Mucosa of gallbladder (tissue), 1 donor: Measurements from ENCODE around the gene TM9SF4. TPM values are rescaled to one million over a fixed set of nuclear protein-coding genes. Genes with fewer than 3 reads are reported as not detected.
"Not testable (repeated sequence)": the region's sequence is repeated elsewhere in the genome, so short reads cannot be mapped to it uniquely, and the experiment has no call there.

Experiments
- DNase-seq: peaks from one replicate; pipeline ENCODE4 v3.0.0-alpha.2; 2020; ENCODE audit warnings: low spot score
- total RNA-seq: library from RNA; stranded (reverse); gene quantifications from one replicate; pipeline ENCODE4 v1.2.1, GENCODE V29; 2021
- donor health status: DM: no; HTN: no; CAD: no.

The TM9SF4 gene
- total RNA-seq, 1 donor from 2014 or later: 60.7 TPM

GRCh38 chr20:32091888-32092346 lies 17.6 kb upstream of the TM9SF4 start:
- peak; percentile 80 for DNase-seq

DNA sequence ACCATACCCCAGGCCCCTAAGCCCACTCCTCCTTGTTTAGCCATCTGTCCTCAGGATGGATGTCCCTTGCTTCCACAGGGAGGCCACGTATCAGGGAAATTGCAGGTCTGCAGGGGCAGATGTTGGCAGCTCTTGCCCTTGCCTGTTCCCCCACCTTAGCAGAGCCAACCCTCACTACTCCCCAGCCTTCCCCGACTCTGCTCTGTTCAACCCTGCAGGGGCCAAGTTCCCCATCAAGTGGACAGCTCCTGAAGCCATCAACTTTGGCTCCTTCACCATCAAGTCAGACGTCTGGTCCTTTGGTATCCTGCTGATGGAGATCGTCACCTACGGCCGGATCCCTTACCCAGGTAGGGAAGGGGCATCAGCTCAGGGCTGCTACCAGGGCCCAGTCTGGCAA lies 10.7 kb upstream of the TM9SF4 start:
- DNase-seq: no peak

DNA sequence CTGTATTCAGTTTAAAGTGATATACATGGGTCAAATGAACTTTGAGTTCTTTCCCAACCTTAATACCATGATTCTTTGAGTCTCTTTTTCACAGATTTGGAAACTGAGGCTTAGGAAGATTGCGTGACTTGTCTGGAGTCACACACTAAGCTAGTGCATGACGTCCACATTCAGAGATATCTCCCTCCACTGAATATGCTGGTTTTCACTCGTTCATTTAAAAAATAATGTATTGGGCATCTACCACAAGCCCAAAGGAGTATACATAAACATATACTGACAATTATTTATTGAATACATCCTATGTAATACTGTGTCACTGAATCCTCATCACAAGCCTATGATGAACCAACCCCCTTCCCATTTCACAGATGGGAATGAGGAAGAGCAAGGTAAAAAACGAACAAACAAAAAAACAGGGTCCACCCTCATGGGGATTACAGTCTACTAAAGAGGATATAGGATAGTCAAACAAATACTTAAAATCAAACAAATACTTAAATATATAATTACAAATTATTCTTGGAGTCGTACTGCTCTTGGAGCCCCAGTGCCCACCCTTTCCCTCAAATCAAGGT lies 611 bp upstream of the TM9SF4 start:
- no peak for DNase-seq

DNA sequence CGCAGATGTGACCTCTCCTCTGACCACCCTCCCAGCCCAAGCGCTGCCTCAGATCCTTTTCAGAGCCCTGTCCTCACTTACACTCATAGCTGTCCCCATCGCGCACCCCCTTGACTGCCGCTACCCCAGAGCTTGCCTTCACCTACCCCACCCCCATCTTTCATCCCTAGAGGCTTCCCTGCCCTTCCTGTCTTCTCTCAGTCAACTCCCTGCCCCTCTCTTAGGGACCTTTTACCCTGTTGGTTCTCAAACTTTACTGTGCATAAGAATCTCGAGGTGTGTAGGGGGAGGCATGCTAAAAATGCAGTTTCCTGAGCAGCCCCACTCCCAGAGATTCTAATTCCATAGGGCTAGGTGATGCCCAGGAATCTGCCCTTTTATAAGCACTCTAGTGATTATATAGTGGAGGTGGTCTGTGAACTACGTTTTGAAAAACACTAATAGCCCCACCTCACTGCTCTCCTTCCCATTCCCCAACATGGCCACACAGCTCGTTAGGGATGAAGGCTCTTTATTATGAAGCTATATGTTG lies 725 bp downstream of the TM9SF4 start:
- no peak for DNase-seq

- DNase-seq: no peak
These were observed 1.2 kb downstream of the TM9SF4 start for GRCh38 chr20:32110727-32111126.

GRCh38 chr20:32111156-32111686 lies 1.7 kb downstream of the TM9SF4 start:
- DNase-seq: no peak

DNA sequence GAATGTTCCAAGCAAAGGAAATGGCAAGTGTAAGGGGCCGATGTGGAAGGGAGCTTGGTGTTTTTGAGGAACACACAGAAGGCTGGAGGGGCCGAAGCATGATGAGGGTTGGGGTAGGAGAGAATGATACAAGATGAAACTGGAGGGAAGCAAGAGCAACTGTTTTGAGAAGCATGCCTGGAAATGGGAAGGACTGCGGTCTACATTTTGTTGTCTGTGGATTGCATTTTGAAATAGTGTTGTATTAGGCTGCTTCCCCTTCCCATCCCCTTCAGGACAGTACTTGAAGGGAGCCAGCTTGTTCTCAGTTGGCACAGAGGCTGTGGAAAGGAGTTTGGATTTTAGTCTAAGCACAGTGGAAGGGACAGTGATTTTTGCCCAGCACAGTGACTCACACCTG lies 2.2 kb downstream of the TM9SF4 start:
- DNase-seq: no peak

- no peak for DNase-seq
These were observed 3.3 kb downstream of the TM9SF4 start for GRCh38 chr20:32112841-32113240.

DNA sequence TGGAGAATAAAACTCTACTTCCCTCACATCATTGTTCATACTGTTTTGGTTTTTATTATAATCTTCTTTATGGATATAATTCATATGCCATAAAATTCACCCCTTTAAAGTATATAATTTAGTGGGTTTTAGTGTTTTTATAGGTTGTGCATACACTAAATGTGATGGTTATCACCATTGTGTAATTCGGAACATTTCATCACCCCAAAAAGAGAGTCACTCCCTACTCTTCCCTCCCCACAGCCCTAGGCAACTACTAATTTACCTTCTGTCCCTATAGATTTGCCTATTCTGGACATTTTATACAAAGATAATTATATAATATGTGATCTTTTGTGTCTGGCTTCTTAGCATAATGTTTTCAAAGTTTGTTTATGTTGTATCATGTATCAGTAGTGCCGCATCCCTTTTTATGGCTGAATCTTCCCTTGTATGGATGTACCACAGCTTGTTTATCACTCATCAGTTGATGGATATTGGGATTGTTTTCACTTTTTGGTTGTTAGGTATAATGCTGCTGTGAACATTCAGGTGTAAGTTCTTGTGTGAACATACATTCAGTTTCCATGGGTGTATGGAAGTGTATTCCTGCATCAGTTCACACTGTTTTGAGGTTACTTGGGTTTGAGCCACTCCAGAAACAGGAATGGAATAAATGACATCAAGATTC lies 4.2 kb downstream of the TM9SF4 start:
- no peak for DNase-seq

GRCh38 chr20:32114305-32114960 lies 4.9 kb downstream of the TM9SF4 start:
- DNase-seq: no peak

GRCh38 chr20:32115211-32115767 lies 5.8 kb downstream of the TM9SF4 start:
- DNase-seq: no peak

DNA sequence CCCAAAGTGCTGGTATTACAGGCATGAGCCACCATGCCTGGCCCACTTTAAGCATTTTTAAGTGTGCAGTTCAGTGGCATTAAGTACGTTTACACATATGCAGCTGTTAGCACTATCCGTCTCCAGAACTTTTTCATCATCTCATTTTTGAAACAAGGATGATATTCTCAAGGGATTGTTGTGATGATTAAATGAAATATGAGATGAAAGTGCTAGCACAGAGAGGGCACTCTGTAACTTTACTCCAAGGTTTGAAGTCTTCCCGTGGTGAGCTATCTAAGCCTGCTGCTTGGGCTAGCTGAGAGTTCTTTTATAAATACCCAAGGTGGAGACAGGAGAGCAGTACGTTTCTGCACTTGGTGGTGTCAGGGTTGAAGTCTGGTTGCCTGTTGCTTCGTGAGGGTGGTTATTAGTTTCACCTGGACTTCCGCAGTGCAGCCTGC lies 6.6 kb downstream of the TM9SF4 start:
- no peak for DNase-seq

- DNase-seq: not testable (repeated sequence)
These were observed 7.3 kb downstream of the TM9SF4 start for GRCh38 chr20:32116796-32117195.

DNA sequence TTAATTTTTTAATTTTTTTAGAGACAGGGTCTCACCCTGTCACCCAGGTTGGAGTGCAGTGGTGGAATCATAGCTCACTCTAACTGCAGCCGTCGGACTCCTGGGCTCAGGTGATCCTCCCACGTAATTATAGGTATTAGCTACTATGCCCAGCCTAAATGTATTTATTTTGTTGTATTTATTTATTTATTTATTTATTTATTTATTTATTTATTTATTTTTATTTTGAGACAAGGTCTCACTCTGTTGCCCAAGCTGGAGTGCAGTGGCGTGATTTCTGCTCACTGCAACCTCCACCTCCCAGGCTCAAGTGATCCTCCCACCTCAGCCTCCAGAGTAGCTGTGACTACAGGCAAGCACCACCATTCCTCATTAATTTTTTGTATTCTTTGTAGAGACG lies 8.9 kb downstream of the TM9SF4 start:
- not testable (repeated sequence) for DNase-seq

GRCh38 chr20:32119734-32120133 lies 10.2 kb downstream of the TM9SF4 start:
- no peak for DNase-seq

- DNase-seq: not testable (repeated sequence)
These were observed 12.4 kb downstream of the TM9SF4 start for GRCh38 chr20:32121908-32122307.

DNA sequence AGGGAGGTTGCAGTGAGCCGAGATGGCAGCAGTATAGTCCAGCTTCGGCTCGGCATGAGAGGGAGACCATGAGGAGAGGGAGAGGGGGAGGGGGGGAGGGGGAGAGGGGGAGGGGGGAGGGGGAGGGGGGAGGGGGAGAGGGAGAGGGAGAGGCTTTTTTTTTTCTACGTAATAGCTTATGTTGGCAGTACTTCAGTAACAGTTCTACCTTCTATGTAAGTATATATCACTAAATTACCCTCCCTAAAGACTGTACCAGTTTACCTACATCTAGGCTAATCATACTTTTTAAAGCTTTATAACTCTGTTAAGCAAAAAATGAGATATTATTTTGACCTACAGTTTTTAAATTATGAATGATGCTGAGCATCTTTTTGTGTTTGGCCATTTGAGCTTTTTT lies 13.6 kb downstream of the TM9SF4 start:
- DNase-seq: no peak

GRCh38 chr20:32124916-32125454 lies 15.5 kb downstream of the TM9SF4 start:
- DNase-seq: no peak

DNA sequence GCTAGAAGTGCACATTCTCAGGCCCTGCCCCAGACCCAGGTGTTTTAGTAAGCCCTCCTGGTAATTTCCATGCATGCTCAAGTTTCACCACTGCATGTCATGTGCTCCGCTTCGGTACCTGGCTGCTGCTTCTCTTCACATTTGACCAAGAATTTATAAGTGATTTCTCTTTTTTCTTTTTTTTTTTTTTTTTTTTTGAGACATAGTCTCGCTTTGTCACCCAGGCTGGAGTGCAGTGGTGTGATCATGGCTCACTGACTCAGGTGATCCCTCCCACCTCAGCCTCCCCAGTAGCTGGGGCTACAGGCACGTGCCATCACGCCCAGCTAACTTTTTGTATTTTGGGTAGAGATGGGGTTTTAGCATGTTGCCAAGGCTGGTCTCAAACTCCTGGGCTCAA lies 16.0 kb downstream of the TM9SF4 start:
- DNase-seq: no peak

GRCh38 chr20:32126919-32127318 lies 17.4 kb downstream of the TM9SF4 start:
- DNase-seq: no peak

- no peak for DNase-seq
These were observed 17.8 kb downstream of the TM9SF4 start for GRCh38 chr20:32127347-32127746.

DNA sequence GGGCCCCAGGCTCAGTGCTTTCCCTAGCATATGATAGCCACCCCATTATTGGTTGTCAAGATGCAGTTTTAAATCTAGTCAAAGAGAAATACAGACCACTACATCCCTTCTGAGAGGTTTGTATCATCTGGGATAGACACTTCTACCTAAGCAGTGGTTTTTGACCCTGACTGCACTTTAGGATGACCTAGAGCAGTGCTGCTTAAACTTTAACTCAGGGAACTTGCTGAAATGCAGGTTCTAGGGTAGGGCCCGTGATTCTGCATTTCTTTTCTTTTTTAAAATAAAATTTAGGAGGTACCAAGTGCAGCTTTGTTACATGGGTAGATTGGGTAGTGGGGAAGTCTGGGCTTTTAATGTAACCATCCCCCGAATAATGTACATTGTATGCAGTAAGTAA lies 18.7 kb downstream of the TM9SF4 start:
- DNase-seq: no peak
